ENCODE results near the gene CACNA1D.

DNA sequence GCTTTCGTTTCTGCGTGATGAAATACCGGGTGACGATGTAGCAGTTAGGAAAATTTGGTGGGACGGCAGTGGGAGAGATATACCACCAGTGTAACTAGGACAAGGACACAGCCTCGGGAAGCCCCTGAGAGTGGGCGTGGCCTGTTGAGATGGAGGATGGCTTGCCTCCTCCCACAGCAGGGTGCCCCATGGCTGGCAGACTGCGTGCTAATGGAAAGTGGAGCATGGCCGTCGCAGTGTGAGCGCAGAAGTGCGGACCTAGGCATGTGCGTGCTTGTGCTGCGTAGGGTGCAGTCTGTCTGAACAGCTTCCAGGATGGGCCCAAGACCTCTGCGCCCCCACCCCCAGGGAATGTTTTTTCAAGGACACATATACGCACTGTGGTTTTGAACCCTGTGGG, 295.0 kb downstream of the CACNA1D start:
- TF ChIP-seq POLR2AphosphoS5 (IDR thresholded peaks at IDR 0.05; ENCODE audit: low read depth, low read length) (no peak), POLR2A (IDR thresholded peaks at IDR 0.05; ENCODE audit: low read depth, low read length) (no peak)

Measured in GM12892 (cell line).